CD4-positive, alpha-beta T cell treated with Interferon alpha-2 for 1 hour (primary cell): Measurements from ENCODE around the gene OSBPL7.

Experiments
- DNase-seq, 2 donors: peaks; one replicate each; pipeline ENCODE4 v3.0.0-alpha.2; 2020 to 2022

OSBPL7 gene

DNA sequence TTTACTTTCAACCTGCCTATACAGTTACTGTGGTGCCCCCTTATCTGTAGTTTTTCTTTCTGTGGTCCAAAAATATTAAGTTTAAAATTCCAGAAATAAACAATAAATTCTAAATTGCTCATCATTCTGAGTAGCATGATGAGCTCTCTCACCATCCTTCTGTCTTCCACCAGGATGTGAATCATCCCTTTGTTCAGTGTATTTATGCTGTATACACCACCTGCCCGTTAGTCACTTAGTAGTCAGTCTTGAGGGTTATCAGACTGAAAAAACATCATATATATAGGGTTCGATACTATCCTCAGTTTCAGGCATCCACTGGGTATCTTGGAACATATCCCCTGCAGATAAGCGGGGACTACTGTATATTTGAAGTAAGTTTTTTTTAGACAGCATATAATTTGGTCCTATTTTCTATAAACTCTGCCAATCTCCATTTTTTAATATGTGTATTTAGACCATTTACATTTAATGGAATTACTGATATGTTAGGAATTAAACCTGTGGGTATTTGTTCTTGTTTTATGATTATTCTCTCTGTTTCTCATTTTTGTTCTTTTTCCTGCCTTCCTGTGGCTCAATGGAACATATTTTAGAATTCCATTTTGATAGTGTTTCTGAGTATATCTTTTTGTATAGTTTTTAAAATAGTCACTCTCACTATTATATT lies 57.5 kb downstream of the OSBPL7 start:
- DNase-seq: no peak

DNA sequence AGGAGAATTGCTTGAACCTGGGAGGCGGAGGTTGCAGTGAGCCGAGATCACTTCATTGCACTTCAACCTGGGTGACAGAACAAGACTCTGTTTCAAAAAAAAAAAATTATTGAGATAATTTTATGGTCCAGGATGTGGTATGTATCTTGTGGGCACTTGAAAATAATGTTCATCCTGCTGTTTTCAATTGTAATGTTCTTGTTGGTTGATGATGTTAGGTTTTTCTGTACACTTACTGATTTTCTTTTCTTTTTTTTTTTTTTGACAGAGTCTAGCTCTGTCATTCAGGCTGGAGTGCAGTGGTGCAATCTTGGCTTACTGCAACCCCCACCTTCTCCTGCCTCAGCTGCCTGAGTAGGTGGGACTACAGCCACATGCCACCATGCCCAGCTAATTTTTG lies 58.9 kb downstream of the OSBPL7 start:
- peak in 1 of 2 donors; percentile 25 for DNase-seq

DNA sequence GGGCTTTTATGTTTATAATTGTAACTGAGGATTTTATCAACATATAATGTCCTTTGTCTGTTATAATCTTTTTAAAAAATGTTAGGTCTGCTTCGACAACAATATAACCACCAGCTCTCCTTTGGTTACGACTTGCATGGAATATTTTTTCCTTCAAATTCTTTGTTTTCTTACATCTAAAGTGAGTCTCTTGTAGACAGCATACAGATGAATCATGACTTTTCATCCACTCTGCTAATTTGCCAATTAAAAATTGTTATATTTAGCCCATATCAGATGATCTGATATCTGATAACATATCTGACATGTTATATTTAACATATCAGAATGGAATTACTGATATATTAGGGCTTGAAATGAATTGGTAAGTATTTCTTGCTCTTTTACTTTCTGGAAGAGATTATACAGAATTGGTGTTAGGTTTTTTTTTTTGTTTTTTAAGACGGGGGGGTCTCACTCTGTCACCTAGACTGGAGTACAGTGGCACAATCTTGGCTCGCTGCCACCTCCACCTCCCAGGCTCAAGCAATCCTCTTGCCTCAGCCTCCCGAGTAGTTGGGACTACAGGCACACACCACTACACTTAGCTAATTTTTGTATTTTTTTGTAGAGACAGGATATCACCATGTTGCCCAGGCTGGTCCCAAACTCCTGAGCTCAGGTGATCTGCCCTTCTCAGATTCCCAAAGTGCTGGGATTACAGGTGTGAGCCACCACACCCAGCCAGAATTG lies 61.0 kb downstream of the OSBPL7 start:
- no peak for DNase-seq

DNA sequence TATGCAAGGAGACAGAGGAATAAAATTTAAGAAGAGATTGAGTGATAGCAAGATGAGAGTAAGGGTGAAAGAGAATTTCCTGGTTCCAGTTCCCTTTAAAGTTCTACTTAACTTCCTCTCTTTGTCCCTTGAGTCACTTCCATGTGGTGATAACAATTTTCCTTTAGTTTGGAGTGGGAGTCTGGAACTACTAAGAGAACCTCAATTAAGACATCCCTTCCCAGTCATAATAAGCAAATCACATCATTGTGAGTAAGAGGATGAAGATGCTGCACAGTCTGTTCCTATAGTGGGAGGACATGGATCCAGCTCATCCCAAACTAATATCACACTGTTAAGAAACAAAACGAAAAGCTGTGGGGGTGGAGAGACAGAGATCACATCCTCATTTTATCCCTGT lies 64.2 kb downstream of the OSBPL7 start:
- DNase-seq: no peak
